ENCODE results near the gene PARP8.
A peak's percentile ranks its signal among the peaks of the same experiment; 100 is the strongest.
"Not testable (repeated sequence)": the region's sequence is repeated elsewhere in the genome, so short reads cannot be mapped to it uniquely, and the experiment has no call there.

The PARP8 gene

GRCh38 chr5:50666261-50667022 is at the start of gene PARP8:
TSS of gene PARP8 (plus strand) at chr5:50666637. CDS start at chr5:50667096, 459 bp downstream.
- peak; percentile 23 to 52 for ATAC-seq

- no peak for ATAC-seq
Measured at GRCh38 chr5:50623666-50624065, 42.8 kb upstream of the PARP8 start.

GRCh38 chr5:50634866-50635265 is 31.6 kb upstream of the PARP8 start:
- not testable (repeated sequence) for ATAC-seq

- ATAC-seq = not testable (repeated sequence)
Measured at GRCh38 chr5:50637576-50637975, 28.9 kb upstream of the PARP8 start.

DNA sequence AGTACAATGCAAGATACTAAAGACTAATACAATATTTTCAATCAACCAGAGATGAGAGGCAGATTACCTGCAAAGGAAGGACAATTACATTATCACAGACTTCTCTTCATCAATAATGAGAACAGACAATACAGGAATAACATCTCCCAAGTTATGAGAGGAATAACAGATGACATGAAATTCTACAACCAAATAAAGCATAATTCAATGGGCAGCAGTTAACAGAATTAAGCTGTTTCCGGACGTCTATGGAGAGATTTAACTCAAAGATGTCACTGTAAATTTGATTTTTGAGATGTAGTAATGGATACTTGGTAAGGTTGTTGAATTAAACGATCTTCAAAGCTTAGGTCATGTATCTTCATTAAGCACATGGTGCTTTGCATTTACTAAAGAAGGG is 19.8 kb upstream of the PARP8 start:
- no peak for ATAC-seq

DNA sequence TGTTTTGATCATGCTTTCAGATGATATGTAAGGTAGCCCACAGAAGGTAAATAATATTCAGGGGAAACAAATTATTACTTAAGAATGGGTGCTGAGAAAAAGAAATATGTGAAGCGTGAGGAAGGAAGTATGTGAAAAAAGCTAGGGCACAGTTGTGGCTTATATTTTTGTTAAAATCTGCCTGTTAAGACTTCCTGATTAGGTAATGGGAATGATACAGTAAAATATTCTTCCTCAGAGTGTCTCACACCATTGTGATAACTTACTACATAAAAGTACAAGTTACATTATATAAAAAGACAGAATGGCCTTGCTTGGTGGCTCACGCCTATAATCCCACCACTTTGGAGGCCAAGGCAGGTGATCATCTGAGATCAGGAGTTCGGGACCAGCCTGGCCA is 18.7 kb upstream of the PARP8 start:
- no peak for ATAC-seq

DNA sequence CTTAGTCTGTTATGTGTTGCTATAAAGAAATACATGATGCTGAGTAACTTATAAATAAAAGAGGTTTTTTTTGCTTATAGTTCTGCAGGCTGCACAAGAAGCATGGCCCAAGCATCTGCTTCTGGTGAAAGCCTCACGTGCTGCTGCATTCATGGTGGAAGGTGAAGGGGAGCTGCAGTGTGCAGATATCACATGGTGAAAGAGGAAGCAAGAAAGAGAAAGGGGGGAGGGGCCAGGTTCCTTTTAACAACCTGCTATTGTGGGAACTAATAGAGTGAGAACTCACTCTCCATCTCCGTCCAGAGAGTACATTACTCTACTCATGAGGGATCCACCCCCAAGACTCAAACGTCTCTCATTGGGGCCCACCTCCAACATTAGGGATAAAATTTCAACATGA is 12.5 kb upstream of the PARP8 start:
- no peak for ATAC-seq

DNA sequence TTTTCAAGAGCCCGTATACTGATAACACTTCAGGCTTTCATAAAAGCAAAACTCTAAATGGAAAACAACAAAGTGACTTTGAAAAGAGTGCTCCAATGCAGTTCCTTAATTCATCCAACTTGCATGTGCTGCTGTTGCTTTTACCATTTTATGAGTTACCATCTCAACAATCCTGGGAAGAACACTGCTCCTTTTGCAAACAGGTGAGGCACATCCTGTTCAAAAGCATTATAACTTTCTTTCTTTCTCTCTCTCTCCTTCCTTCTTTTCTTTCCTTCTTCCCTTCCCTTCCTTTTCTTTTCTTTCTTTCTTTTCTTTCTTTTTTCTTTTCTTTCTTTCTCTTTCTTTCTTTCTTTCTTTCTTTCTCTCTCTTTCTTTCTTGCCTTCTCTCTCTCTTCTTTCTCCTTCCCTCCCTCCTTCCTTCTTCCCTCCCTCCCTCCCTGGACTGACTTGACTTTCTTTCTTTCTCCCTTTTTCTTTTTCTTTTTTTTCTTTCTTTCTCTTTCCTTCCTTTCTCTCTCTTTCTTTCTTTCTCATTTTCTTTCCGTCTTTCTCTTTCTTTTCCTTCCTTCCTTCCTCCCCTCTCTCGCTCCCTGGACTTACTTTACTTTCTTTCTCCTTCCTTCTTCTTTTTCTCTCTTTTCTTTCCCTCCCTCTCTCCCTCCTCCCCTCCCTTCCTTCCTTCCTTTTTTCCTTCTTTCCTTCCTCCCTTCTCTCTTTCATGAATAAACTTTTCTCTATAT is 11.2 kb upstream of the PARP8 start:
- ATAC-seq = no peak

GRCh38 chr5:50655810-50656205 is 10.6 kb upstream of the PARP8 start:
- ATAC-seq = no peak

- ATAC-seq = no peak
Measured at GRCh38 chr5:50657044-50657443, 9.4 kb upstream of the PARP8 start.

- ATAC-seq = no peak
Measured at GRCh38 chr5:50658246-50658645, 8.2 kb upstream of the PARP8 start.

- ATAC-seq = no peak
Measured at GRCh38 chr5:50663636-50664035, 2.8 kb upstream of the PARP8 start.

- no peak for ATAC-seq
Measured at GRCh38 chr5:50665091-50665490, 1.3 kb upstream of the PARP8 start.

- ATAC-seq = not testable (repeated sequence)
Measured at GRCh38 chr5:50665761-50666202, 655 bp upstream of the PARP8 start.

DNA sequence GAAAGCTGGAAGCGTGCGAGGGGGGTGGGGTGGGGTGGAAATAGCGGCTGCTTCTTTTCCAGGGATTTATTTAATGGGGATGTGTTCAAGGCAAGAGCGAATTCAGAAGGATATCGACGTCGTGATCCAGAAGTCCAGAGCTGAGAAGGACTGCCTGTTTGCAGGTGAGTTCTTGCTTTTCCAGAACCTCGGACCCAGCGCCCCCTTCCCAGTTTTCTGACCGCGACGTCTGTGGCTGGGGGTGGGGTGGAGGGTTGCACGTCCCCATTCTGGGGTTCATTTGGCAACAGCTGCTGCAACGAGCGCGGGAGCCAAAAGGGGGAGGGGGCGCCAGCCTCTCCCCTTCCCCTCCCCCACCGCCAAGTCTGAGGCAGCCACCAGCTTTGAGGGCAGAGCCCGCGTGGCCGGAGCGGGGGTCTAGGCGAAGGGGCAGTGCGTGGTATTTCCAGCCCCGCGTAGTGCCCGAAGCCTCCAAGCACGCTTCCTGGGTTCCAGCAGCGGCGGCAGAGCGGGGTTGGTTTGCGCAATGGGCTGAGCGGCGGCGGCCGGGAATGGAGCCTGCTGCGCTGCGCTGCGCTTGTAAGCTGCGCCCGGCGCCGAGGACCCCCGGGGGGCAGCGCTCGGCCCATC is 701 bp downstream of the PARP8 start:
- ATAC-seq = peak; percentile 31 to 62

GRCh38 chr5:50667653-50668595 is 1.5 kb downstream of the PARP8 start:
- peak; percentile 64 to 73 for ATAC-seq

- ATAC-seq = not testable (repeated sequence)
Measured at GRCh38 chr5:50668636-50669035, 2.2 kb downstream of the PARP8 start.

DNA sequence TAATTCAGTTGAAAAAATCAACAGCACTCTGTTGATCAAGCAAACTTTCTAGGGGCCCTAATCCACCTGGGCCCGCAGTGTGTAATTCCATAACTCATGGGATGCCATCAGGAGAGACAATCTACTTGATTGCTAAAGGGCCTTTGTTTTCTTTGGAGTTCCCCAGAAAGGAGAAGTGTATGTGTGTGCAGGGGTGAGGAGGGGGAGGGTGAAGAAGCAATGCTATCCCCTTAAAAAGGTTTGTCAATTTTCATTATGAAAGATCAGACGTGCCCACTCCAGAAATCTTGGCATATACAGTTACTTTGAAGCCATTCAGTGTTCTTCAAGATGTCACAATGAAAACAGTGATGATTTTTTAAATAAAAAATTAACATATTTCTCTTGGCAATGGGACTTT is 6.2 kb downstream of the PARP8 start:
- ATAC-seq = no peak

DNA sequence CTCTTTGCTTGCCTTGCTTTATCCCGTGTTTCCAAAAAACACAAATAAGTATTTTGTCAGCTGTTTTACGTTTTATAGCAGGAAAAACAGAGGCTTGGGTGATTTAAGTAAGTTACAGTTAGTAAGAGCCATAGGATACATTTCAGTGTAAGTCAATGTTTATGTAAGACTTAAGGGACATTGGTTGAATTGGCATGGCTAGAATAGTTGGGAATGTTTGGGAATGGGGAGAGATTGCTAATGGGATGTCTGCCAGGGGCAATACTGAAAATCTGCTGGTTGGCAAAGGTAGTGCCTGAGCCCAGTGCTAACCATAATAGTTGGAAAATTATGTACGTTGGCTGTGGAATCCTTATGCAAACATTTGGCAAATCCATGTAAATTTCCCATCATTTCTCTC is 7.0 kb downstream of the PARP8 start:
- not testable (repeated sequence) for ATAC-seq

DNA sequence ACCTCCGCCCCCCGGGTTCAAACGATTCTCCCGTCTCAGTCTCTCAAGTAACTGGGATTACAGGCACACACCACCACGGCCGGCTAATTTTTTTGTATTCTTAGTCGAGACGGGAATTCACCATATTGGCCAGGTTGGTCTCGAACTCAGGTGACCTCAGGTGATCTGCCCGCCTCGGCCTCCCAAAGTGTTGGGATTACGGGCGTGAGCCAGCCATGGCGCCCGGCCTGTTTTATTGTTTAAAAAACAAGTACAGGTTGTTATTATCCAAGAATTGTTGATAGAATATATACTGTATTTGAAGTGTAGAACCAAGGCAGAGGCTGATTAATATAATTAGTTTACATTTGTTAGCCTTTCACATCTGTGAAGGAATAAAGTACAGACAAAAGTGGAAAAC is 8.9 kb downstream of the PARP8 start:
- ATAC-seq = no peak

DNA sequence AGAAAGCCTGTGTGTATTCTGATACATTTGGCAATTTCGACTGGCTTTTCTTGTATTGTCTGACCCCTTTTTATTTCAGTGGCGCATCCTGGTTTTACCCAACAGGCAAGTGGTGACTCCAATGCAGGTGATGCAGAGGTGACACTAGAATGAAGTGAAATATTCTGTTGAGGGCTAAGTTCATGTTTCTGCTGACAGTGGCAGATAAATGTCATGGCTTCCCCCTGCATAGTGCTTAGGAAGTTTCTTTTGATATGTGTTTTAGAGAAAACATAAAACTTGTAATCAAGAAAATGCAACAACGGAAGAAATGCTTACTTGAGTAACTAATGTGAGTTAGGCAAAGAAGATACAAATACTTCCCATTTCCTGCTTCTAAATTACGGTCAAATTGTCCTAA is 13.1 kb downstream of the PARP8 start:
- not testable (repeated sequence) for ATAC-seq

DNA sequence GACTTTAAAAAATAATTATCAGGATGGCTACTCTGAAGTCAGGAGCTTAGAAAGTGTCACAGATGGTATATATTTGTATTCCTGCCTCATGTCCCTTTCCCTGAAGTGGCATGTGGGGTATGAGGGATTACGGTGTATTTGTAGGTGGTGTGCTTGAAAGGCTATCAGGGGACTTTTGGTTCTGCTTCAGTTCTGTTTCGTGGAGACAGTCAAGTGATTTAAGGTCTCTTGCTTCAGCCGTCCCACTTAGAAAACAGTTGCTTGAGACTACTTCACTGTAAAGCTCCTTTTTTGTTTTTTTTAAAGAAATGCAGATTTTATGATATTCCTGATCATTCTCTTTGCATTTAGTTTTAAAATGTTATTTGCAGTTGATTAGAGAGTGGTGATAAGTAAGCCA is 18.3 kb downstream of the PARP8 start:
- ATAC-seq = no peak

DNA sequence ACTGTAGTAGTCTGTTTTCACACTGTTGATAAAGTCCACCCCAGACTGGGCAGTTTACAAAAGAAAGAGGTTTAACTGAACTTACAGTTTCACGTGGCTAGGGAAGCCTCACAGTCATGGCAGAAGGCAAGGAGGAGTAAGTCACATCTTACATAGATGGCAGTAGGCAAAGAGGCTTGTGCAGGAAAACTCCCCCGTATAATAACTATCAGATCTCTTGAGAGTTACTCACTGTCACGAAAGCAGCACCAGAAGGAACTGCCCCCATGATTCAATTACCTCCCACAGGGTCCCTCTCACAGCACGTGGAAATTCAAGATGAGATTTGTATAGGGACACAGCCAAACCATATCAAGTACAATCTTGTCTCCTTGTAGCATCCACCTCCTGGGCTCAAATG is 21.1 kb downstream of the PARP8 start:
- ATAC-seq = no peak

Measured in activated CD4-positive, CD25-positive, alpha-beta regulatory T cell treated with anti-CD3 and anti-CD28 coated beads, Interleukin-2, amount 50 U/mL, for 24 hours (primary cell).